WTC11 (cell line): ENCODE measurements around the gene BICC1. TPM values are rescaled to one million over a fixed set of nuclear protein-coding genes. Genes with fewer than 3 reads are reported as not detected.
A peak's percentile ranks its signal among the peaks of the same experiment; 100 is the strongest.

ENCODE experiments used
- ATAC-seq: fragments of 200-7000 bp; cut with Tn5 transposase; 2 replicates; pipeline ENCODE4 v1.10.0; 2021; ENCODE audit warnings: mild to moderate bottlenecking, moderate library complexity
- CTCF ChIA-PET: fragments of 300-600 bp; sonication (Branson Sonifier 250); formaldehyde crosslinking; loops from one replicate; lab custom pipeline; 2021; ENCODE audit warnings: antibody characterized with exemption; lab: Charles Lee
- POLR2A ChIA-PET: fragments of 350-600 bp; sonication (Branson Sonifier 250); formaldehyde crosslinking; loops from one replicate; lab custom pipeline; 2021; ENCODE audit warnings: antibody characterized with exemption; lab: Charles Lee
- DNase-seq: peaks from one replicate; pipeline ENCODE4 v3.0.0; 2021; ENCODE audit warnings: low spot score
- H3K27ac Mint-ChIP-seq: 2 replicates; pipeline ENCODE4 v1.8.0; 2021; ENCODE audit warnings: mixed read lengths
- H3K27me3 Mint-ChIP-seq: 2 replicates; pipeline ENCODE4 v1.8.0; 2021; ENCODE audit warnings: low read depth, mild to moderate bottlenecking, moderate library complexity, mixed read lengths
- H3K36me3 Mint-ChIP-seq: 2 replicates; pipeline ENCODE4 v1.8.0; 2021; ENCODE audit warnings: mixed read lengths
- H3K4me1 Mint-ChIP-seq: 2 replicates; pipeline ENCODE4 v1.8.0; 2022; ENCODE audit warnings: mixed read lengths
- H3K4me3 Mint-ChIP-seq: 2 replicates; pipeline ENCODE4 v1.8.0; 2021; ENCODE audit warnings: mild to moderate bottlenecking, moderate library complexity, mixed read lengths
- H3K9me3 Mint-ChIP-seq: 2 replicates; pipeline ENCODE4 v1.8.0; 2021; ENCODE audit warnings: mixed read lengths
- ARID4B ChIP-seq: sonication (generic); formaldehyde crosslinking; IDR thresholded peaks from 2 replicates; pipeline ENCODE4 v1.8.0; 2023; ENCODE audit warnings: missing genetic modification reagents, mild to moderate bottlenecking, borderline replicate concordance
- ETV6 ChIP-seq: sonication (generic); formaldehyde crosslinking; IDR thresholded peaks from 2 replicates; pipeline ENCODE4 v1.8.1; 2022; ENCODE audit warnings: mild to moderate bottlenecking, missing genetic modification reagents
- GRHL2 ChIP-seq: fragments of 250-450 bp; sonication (Bioruptor Pico); IDR thresholded peaks from 2 replicates; pipeline ENCODE4 v1.8.0; 2022; ENCODE audit warnings: mild to moderate bottlenecking, moderate library complexity; ENCODE audit not compliant: insufficient replicate concordance, severe bottlenecking
- KAT7 ChIP-seq: sonication (generic); formaldehyde crosslinking; IDR thresholded peaks from 2 replicates; pipeline ENCODE4 v1.8.1; 2023; ENCODE audit warnings: missing genetic modification reagents, mild to moderate bottlenecking, borderline replicate concordance
- NFATC4 ChIP-seq: fragments of 250-450 bp; sonication (Bioruptor Pico); IDR thresholded peaks from 2 replicates; pipeline ENCODE4 v1.9.0; 2021; ENCODE audit warnings: mild to moderate bottlenecking
- NR2C2 ChIP-seq: sonication (generic); formaldehyde crosslinking; IDR thresholded peaks from 2 replicates; pipeline ENCODE4 v1.8.0; 2022; ENCODE audit warnings: mild to moderate bottlenecking, missing genetic modification reagents
- OVOL2 ChIP-seq: fragments of 250-450 bp; sonication (Bioruptor Pico); IDR thresholded peaks from 2 replicates; pipeline ENCODE4 v1.9.0; 2021; ENCODE audit warnings: mild to moderate bottlenecking, borderline replicate concordance
- PRRX2 ChIP-seq: fragments of 250-450 bp; sonication (Bioruptor Pico); IDR thresholded peaks from 2 replicates; pipeline ENCODE4 v1.8.0; 2021; ENCODE audit warnings: mild to moderate bottlenecking
- RELA ChIP-seq: sonication (generic); formaldehyde crosslinking; IDR thresholded peaks from 2 replicates; pipeline ENCODE4 v1.8.1; 2022; ENCODE audit warnings: missing genetic modification reagents, mild to moderate bottlenecking, borderline replicate concordance
- TEAD4 ChIP-seq: sonication (generic); formaldehyde crosslinking; IDR thresholded peaks from 2 replicates; pipeline ENCODE4 v1.8.0; 2022; ENCODE audit warnings: mild to moderate bottlenecking, missing genetic modification reagents
- USF2 ChIP-seq: sonication (generic); formaldehyde crosslinking; IDR thresholded peaks from 2 replicates; pipeline ENCODE4 v1.8.1; 2023; ENCODE audit warnings: mild to moderate bottlenecking, missing genetic modification reagents, moderate library complexity
- ZBTB43 ChIP-seq: sonication (generic); formaldehyde crosslinking; IDR thresholded peaks from 2 replicates; pipeline ENCODE4 v1.8.1; 2023; ENCODE audit warnings: mild to moderate bottlenecking, missing genetic modification reagents
- ZNF138 ChIP-seq: sonication (generic); formaldehyde crosslinking; conservative IDR thresholded peaks from 2 replicates; pipeline ENCODE4 v1.8.1; 2022; ENCODE audit warnings: mild to moderate bottlenecking, moderate library complexity, missing genetic modification reagents
- ZNF219 ChIP-seq: sonication (generic); formaldehyde crosslinking; IDR thresholded peaks from 2 replicates; pipeline ENCODE4 v1.8.0; 2023; ENCODE audit warnings: missing genetic modification reagents, mild to moderate bottlenecking, borderline replicate concordance
- ZNF263 ChIP-seq: sonication (generic); formaldehyde crosslinking; IDR thresholded peaks from 2 replicates; pipeline ENCODE4 v1.8.1; 2022; ENCODE audit warnings: low read depth, mild to moderate bottlenecking, moderate library complexity, missing genetic modification reagents
- ZNF317 ChIP-seq: sonication (generic); formaldehyde crosslinking; IDR thresholded peaks from 2 replicates; pipeline ENCODE4 v1.8.1; 2023; ENCODE audit warnings: low read depth, mild to moderate bottlenecking, moderate library complexity, missing genetic modification reagents, borderline replicate concordance
- total RNA-seq: library from RNA; stranded (reverse); gene quantifications from 3 replicates; pipeline ENCODE4 v1.2.3, GENCODE V29; 2021
- TF ChIP-seq, protein P1 (sequence below): sonication (generic); formaldehyde crosslinking; IDR thresholded peaks from 2 replicates; pipeline ENCODE4 v1.8.0; 2022; ENCODE audit warnings: mild to moderate bottlenecking, missing genetic modification reagents
- TF ChIP-seq, protein P2 (sequence below): sonication (generic); formaldehyde crosslinking; IDR thresholded peaks from 2 replicates; pipeline ENCODE4 v1.8.1; 2022; ENCODE audit warnings: mild to moderate bottlenecking, moderate library complexity, missing genetic modification reagents
- TF ChIP-seq, protein P3 (sequence below): sonication (generic); formaldehyde crosslinking; IDR thresholded peaks from 2 replicates; pipeline ENCODE4 v1.8.1; 2023; ENCODE audit warnings: mild to moderate bottlenecking, moderate library complexity, missing genetic modification reagents

Gene BICC1
- total RNA-seq, 1 experiment from 2014 or later = 0.61 TPM

GRCh38 chr10:58512491-58513187, at the start of gene BICC1 (continued):
- no peak for TF ChIP-seq ZNF219 (CRISPR knock-in tag)
- no peak for TF ChIP-seq OVOL2 (CRISPR knock-in tag)
- no peak for TF ChIP-seq RELA (CRISPR knock-in tag)
- TF ChIP-seq, protein P1, sequence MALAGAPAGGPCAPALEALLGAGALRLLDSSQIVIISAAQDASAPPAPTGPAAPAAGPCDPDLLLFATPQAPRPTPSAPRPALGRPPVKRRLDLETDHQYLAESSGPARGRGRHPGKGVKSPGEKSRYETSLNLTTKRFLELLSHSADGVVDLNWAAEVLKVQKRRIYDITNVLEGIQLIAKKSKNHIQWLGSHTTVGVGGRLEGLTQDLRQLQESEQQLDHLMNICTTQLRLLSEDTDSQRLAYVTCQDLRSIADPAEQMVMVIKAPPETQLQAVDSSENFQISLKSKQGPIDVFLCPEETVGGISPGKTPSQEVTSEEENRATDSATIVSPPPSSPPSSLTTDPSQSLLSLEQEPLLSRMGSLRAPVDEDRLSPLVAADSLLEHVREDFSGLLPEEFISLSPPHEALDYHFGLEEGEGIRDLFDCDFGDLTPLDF (CRISPR knock-in tag) = no peak
- TF ChIP-seq NR2C2 = no peak
- TF ChIP-seq, protein P2, sequence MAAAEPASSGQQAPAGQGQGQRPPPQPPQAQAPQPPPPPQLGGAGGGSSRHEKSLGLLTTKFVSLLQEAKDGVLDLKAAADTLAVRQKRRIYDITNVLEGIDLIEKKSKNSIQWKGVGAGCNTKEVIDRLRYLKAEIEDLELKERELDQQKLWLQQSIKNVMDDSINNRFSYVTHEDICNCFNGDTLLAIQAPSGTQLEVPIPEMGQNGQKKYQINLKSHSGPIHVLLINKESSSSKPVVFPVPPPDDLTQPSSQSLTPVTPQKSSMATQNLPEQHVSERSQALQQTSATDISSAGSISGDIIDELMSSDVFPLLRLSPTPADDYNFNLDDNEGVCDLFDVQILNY = 0 out of 2 replicates have a peak, but pooled peaks have one; percentile 13
- no peak for TF ChIP-seq ZNF263
- peak; percentile 57 for TF ChIP-seq USF2 (CRISPR knock-in tag)
- TF ChIP-seq ETV6 = no peak
- no peak for TF ChIP-seq TEAD4 (CRISPR knock-in tag)
- 0 out of 2 replicates have a peak, but pooled peaks have one; percentile 87 for TF ChIP-seq KAT7 (CRISPR knock-in tag)

DNA sequence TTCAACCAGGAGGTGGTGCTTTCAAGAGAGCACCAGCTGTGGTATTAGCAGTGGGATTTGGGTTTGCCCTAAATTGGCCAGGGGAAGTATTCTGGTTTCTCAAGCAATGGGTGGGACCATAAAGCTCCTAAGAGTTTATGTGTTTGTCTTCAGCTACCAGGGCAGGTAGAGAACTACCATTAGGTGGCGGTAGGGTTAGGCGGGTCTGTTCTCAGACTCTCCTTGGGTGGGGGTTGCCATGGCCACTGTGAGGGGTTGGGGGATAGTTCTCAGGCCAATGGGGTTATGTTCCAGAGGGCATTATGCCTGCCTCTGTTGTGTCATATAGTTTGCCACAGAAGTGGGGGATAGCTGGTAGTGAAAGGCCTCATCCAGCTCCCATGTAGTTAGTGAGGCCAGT, 47.7 kb upstream of the BICC1 start:
- Mint-ChIP-seq H3K9me3 (peaks cover 25% of the 10 kb centered on the region), H3K36me3 (peaks cover 11% of the 10 kb centered on the region)
- no peak for TF ChIP-seq NR2C2
- TF ChIP-seq ZNF138 (CRISPR knock-in tag) = no peak
- TF ChIP-seq NFATC4 (CRISPR knock-in tag) = no peak
- no peak for TF ChIP-seq OVOL2 (CRISPR knock-in tag)
- TF ChIP-seq GRHL2 = no peak
- no peak for TF ChIP-seq ZBTB43 (CRISPR knock-in tag)
- no peak for TF ChIP-seq ZNF317 (CRISPR knock-in tag)
- no peak for TF ChIP-seq PRRX2 (CRISPR knock-in tag)
- TF ChIP-seq, protein P3, sequence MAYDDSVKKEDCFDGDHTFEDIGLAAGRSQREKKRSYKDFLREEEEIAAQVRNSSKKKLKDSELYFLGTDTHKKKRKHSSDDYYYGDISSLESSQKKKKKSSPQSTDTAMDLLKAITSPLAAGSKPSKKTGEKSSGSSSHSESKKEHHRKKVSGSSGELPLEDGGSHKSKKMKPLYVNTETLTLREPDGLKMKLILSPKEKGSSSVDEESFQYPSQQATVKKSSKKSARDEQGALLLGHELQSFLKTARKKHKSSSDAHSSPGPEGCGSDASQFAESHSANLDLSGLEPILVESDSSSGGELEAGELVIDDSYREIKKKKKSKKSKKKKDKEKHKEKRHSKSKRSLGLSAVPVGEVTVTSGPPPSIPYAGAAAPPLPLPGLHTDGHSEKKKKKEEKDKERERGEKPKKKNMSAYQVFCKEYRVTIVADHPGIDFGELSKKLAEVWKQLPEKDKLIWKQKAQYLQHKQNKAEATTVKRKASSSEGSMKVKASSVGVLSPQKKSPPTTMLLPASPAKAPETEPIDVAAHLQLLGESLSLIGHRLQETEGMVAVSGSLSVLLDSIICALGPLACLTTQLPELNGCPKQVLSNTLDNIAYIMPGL (CRISPR knock-in tag) = no peak
- no peak for TF ChIP-seq ARID4B
- no peak for TF ChIP-seq USF2 (CRISPR knock-in tag)
- TF ChIP-seq, all 79 proteins: peak for 0
- peak; percentile 43 for DNase-seq
- Mint-ChIP-seq H3K4me1 (peaks cover 6% of the 10 kb centered on the region; the same call in 1 of the 2 replicates), H3K27ac (no peak overlapping the region), H3K4me3 (no peak overlapping the region), H3K27me3 (no peaks in the 10 kb centered on the region; the same call in 1 of the 2 replicates)
- CTCF ChIA-PET = interaction anchor here (0.8 to 1.7 kb wide), 12 partner anchors 11 to 84 kb away, joined by 3 to 11 read pairs (median 3); no protein-coding TSS in a partner anchor
- POLR2A ChIA-PET = no interaction called here
- peak; percentile 98 for ATAC-seq
